ENCODE results near the gene SLC5A7.

- TF ChIP-seq POLR2A (IDR thresholded peaks at IDR 0.05; ENCODE audit: low read depth, low read length) (no peak), POLR2AphosphoS5 (IDR thresholded peaks at IDR 0.05; ENCODE audit: low read depth, low read length) (no peak), TAF1 (IDR thresholded peaks at IDR 0.05; ENCODE audit: borderline replicate concordance, low read depth, low read length) (no peak)
These were observed 3.1 kb downstream of the SLC5A7 start for GRCh38 chr2:107989445-107989844.

Measured in GM12892 (cell line).